Nephron progenitor cell (in vitro differentiated cells): ENCODE measurements around the gene DPAGT1.

ENCODE experiments used
- DNase-seq: peaks from one replicate; pipeline ENCODE4 v3.0.0; 2021
- H3K27ac Mint-ChIP-seq: 2 replicates; pipeline ENCODE4 v1.8.0; 2021; ENCODE audit warnings: mild to moderate bottlenecking, moderate library complexity, mixed read lengths
- H3K27me3 Mint-ChIP-seq: 2 replicates; pipeline ENCODE4 v1.8.0; 2021; ENCODE audit warnings: mild to moderate bottlenecking, low read depth, mixed read lengths; ENCODE audit not compliant: poor library complexity
- H3K36me3 Mint-ChIP-seq: 2 replicates; pipeline ENCODE4 v1.8.0; 2021; ENCODE audit warnings: low read depth, mixed read lengths
- H3K4me1 Mint-ChIP-seq: 2 replicates; pipeline ENCODE4 v1.8.0; 2021; ENCODE audit warnings: mixed read lengths
- H3K4me3 Mint-ChIP-seq: 2 replicates; pipeline ENCODE4 v1.8.0; 2021; ENCODE audit warnings: mild to moderate bottlenecking, moderate library complexity, mixed read lengths
- H3K9me3 Mint-ChIP-seq: 2 replicates; pipeline ENCODE4 v1.8.0; 2021; ENCODE audit warnings: mild to moderate bottlenecking, moderate library complexity, mixed read lengths
- CTCF ChIP-seq: fragments of 200-600 bp; sonication (generic); IDR thresholded peaks from 2 replicates; pipeline ENCODE4 v1.5.0; 2021; ENCODE audit warnings: antibody characterized with exemption

DPAGT1 gene

GRCh38 chr11:119054418-119054817 lies 47.2 kb downstream of the DPAGT1 start:
- Mint-ChIP-seq H3K27me3 (no peaks in the 10 kb centered on the region), H3K9me3 (no peaks in the 10 kb centered on the region), H3K4me1 (peaks cover 30% of the 10 kb centered on the region), H3K4me3 (no peak overlapping the region), H3K36me3 (peaks cover 59% of the 10 kb centered on the region), H3K27ac (no peak overlapping the region)
- TF ChIP-seq CTCF, result no peak
- no peak for DNase-seq

GRCh38 chr11:119052163-119052814 lies 49.4 kb downstream of the DPAGT1 start:
- no peak for DNase-seq
- Mint-ChIP-seq H3K9me3 (no peaks in the 10 kb centered on the region), H3K4me3 (no peak overlapping the region)

GRCh38 chr11:119051440-119052162 lies 50.1 kb downstream of the DPAGT1 start:
- Mint-ChIP-seq H3K36me3 (peaks cover 77% of the 10 kb centered on the region), H3K27me3 (no peaks in the 10 kb centered on the region), H3K27ac (no peak overlapping the region), H3K4me3 (no peak overlapping the region), H3K9me3 (no peaks in the 10 kb centered on the region), H3K4me1 (peaks cover 17% of the 10 kb centered on the region)
- no peak for TF ChIP-seq CTCF
- no peak for DNase-seq

More at GRCh38 chr11:119052163-119052814, 49.4 kb downstream of the DPAGT1 start:
- Mint-ChIP-seq H3K27me3 (no peaks in the 10 kb centered on the region), H3K4me1 (peaks cover 17% of the 10 kb centered on the region), H3K27ac (peak overlapping the region; percentile 23), H3K36me3 (peaks cover 70% of the 10 kb centered on the region)
- TF ChIP-seq CTCF, result no peak

GRCh38 chr11:119049081-119049480 lies 52.6 kb downstream of the DPAGT1 start:
- no peak for DNase-seq
- Mint-ChIP-seq H3K36me3 (peaks cover 71% of the 10 kb centered on the region), H3K4me3 (no peak overlapping the region), H3K27me3 (peaks cover 3% of the 10 kb centered on the region), H3K9me3 (no peaks in the 10 kb centered on the region), H3K27ac (no peak overlapping the region), H3K4me1 (peaks cover 15% of the 10 kb centered on the region)
- TF ChIP-seq CTCF, result no peak

- no peak for DNase-seq
- Mint-ChIP-seq H3K36me3 (peaks cover 67% of the 10 kb centered on the region), H3K9me3 (no peaks in the 10 kb centered on the region), H3K4me3 (no peak overlapping the region), H3K4me1 (peaks cover 15% of the 10 kb centered on the region), H3K27me3 (peaks cover 3% of the 10 kb centered on the region), H3K27ac (no peak overlapping the region)
- TF ChIP-seq CTCF, result no peak
These were observed 53.0 kb downstream of the DPAGT1 start for GRCh38 chr11:119048644-119049043.
